ENCODE measurements around the gene SPTLC1.

GRCh38 chr9:92032891-92033290 is 82.3 kb downstream of the SPTLC1 start:
- TF ChIP-seq POLR2A (IDR thresholded peaks at IDR 0.05; ENCODE audit: control extremely low read depth in 1 of 2, low read depth in 2 of 2, low read length in 2 of 2) (no peak), MAX (IDR thresholded peaks at IDR 0.05) (no peak), TCF12 (IDR thresholded peaks at IDR 0.05; ENCODE audit: low read depth, low read length) (no peak), EP300 (IDR thresholded peaks at IDR 0.05; ENCODE audit: borderline replicate concordance in 1 of 2, low read depth in 2 of 2, low read length in 2 of 2) (no peak), CTCF (IDR thresholded peaks at IDR 0.05; ENCODE audit: control extremely low read depth in 1 of 3, insufficient read depth in 1 of 3, low read depth in 1 of 3, low read length in 3 of 3) (no peak), HDAC2 (IDR thresholded peaks at IDR 0.05; ENCODE audit: borderline replicate concordance in 1 of 2, low read depth in 2 of 2, low read length in 2 of 2) (no peak)
